Gastroesophageal sphincter (tissue), 3 donors: ENCODE results near the gene UBAP2.

Experiments used
- CTCF ChIP-seq, 4 experiments: fragments of 200-600 bp in 2 of 4; fragments of 450-650 bp in 2 of 4; sonication (generic) in 1 of 4; IDR thresholded peaks; one replicate each; pipeline ENCODE4 v1.5.1; 2017 to 2019; ENCODE audit warnings: antibody characterized with exemption in 4 of 4, mild to moderate bottlenecking in 2 of 4, moderate library complexity in 2 of 4
- EP300 ChIP-seq: sonication (generic); formaldehyde crosslinking; IDR thresholded peaks from one replicate; pipeline ENCODE4 v1.6.1; 2017; ENCODE audit warnings: antibody characterized with exemption, mild to moderate bottlenecking

- TF ChIP-seq EP300 (no peak), CTCF (IDR thresholded peaks at IDR 0.05) (no peak)
Measured at GRCh38 chr9:33919276-33919897, 129.3 kb downstream of the UBAP2 start.
